A673 (cell line): ENCODE results near the gene SLC4A2. TPM values are rescaled to one million over a fixed set of nuclear protein-coding genes. Genes with fewer than 3 reads are reported as not detected.
A peak's percentile ranks its signal among the peaks of the same experiment; 100 is the strongest.

Experiments
- BruUV-seq: library from RNA; stranded (reverse); fragments of 400-500 nt; replicated peaks from 2 replicates; lab custom pipeline; 2021; lab: Mats Ljungman, UMichigan
- CTCF ChIA-PET: fragments of 300-600 bp; sonication (Branson Sonifier 250); formaldehyde crosslinking; loops from one replicate; lab custom pipeline; 2022; ENCODE audit warnings: antibody characterized with exemption; lab: Charles Lee
- POLR2A ChIA-PET: fragments of 300-600 bp; sonication (Branson Sonifier 250); formaldehyde crosslinking; loops from one replicate; lab custom pipeline; 2022; ENCODE audit warnings: antibody characterized with exemption; ENCODE audit not compliant: low non-redundant PET; lab: Charles Lee
- DNase-seq: peaks from one replicate; pipeline ENCODE4 v3.0.0-alpha.2; 2015; ENCODE audit warnings: low spot score
- H3K27ac ChIP-seq: fragments of 200-600 bp; sonication (generic); 2 replicates; pipeline ENCODE4 v1.5.1; 2016; ENCODE audit warnings: mixed run types, low read depth, mild to moderate bottlenecking, mixed read lengths, antibody characterized with exemption, low read length; ENCODE audit not compliant: poor library complexity, severe bottlenecking
- H3K27me3 ChIP-seq: fragments of 200-600 bp; sonication (generic); replicated peaks from 2 replicates; pipeline ENCODE4 v1.6.1; 2017; ENCODE audit warnings: mixed run types, low read depth, mild to moderate bottlenecking, mixed read lengths, antibody characterized with exemption, low read length; ENCODE audit not compliant: insufficient read depth, poor library complexity
- H3K36me3 ChIP-seq: fragments of 200-600 bp; sonication (generic); 2 replicates; pipeline ENCODE4 v1.6.1; 2016; ENCODE audit warnings: mixed run types, mild to moderate bottlenecking, mixed read lengths, antibody characterized with exemption, low read length; ENCODE audit not compliant: insufficient read depth, poor library complexity, severe bottlenecking
- H3K4me1 ChIP-seq: fragments of 200-600 bp; sonication (generic); 2 replicates; pipeline ENCODE4 v1.6.1; 2017; ENCODE audit warnings: mixed run types, mild to moderate bottlenecking, mixed read lengths, antibody characterized with exemption, low read length; ENCODE audit not compliant: insufficient read depth, poor library complexity, severe bottlenecking
- H3K4me3 ChIP-seq: fragments of 200-600 bp; sonication (generic); 2 replicates; pipeline ENCODE4 v1.5.1; 2016; ENCODE audit warnings: low read depth, mixed run types, mild to moderate bottlenecking, mixed read lengths, low read length; ENCODE audit not compliant: poor library complexity, severe bottlenecking
- H3K9me3 ChIP-seq: fragments of 200-600 bp; sonication (generic); 2 replicates; pipeline ENCODE4 v1.6.1; 2016; ENCODE audit warnings: mixed run types, low read depth, mild to moderate bottlenecking, mixed read lengths, antibody characterized with exemption, low read length; ENCODE audit not compliant: poor library complexity, severe bottlenecking
- CTCF ChIP-seq: fragments of 300-800, 200-600 bp; sonication (generic); conservative IDR thresholded peaks from 2 replicates; pipeline ENCODE4 v1.5.1; 2017; ENCODE audit warnings: low read depth, mild to moderate bottlenecking, antibody characterized with exemption, low read length, moderate library complexity, mixed read lengths
- EZH2 ChIP-seq: fragments of 200-600 bp; sonication (generic); IDR thresholded peaks from 2 replicates; pipeline ENCODE4 v1.6.1; 2017; ENCODE audit warnings: borderline replicate concordance, low read depth, mild to moderate bottlenecking, mixed read lengths, antibody characterized with exemption, low read length; ENCODE audit not compliant: poor library complexity, severe bottlenecking
- intact Hi-C: fragments of 100-400 bp; cut with micrococcal nuclease; formaldehyde crosslinking; loops from one replicate; pipeline ENCODE4 v1.10.0; 2022; ENCODE audit not compliant: unreplicated experiment
- total RNA-seq: library from RNA; stranded (reverse); gene quantifications from 2 replicates; pipeline ENCODE4 v1.2.3, GENCODE V29; 2021

The SLC4A2 gene
- total RNA-seq, 1 experiment from 2014 or later = 222 TPM

DNA sequence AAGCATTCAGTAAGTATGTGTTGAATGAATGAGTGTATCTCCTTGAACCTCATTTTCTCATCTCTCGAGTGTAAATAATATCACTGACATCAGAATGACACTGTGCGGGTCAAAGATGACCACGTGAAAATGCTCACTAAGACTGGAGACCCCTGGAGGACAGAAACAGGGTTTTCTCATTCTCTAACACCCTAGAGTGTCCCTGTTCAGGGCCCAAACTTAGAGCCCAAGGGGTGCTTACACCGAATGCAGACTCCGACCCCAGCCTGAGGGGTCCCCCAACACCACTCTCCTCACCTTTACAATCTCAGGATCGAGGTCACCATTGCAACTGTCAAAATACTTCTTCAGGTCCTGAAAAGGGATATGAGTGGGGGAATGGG is 3.1 kb upstream of the SLC4A2 start:
- no peak overlapping the region for H3K27ac ChIP-seq
- no peak overlapping the region for H3K4me3 ChIP-seq
- ChIA-PET POLR2A (no interaction called here), CTCF (no interaction called here)
- H3K9me3 ChIP-seq = no peaks in the 10 kb centered on the region
- H3K36me3 ChIP-seq = no peaks in the 10 kb centered on the region
- H3K4me1 ChIP-seq = peaks cover 24% of the 10 kb centered on the region
- intact Hi-C loops = loop anchor here (5.0 kb wide), 1 partner anchor 176 kb away; the partner anchor contains the start of gene CHPF2
- no peak for DNase-seq
- H3K27me3 ChIP-seq = no peaks in the 10 kb centered on the region
- no TSS peak for BruUV-seq
- TF ChIP-seq EZH2 = no peak
- TF ChIP-seq CTCF = no peak

DNA sequence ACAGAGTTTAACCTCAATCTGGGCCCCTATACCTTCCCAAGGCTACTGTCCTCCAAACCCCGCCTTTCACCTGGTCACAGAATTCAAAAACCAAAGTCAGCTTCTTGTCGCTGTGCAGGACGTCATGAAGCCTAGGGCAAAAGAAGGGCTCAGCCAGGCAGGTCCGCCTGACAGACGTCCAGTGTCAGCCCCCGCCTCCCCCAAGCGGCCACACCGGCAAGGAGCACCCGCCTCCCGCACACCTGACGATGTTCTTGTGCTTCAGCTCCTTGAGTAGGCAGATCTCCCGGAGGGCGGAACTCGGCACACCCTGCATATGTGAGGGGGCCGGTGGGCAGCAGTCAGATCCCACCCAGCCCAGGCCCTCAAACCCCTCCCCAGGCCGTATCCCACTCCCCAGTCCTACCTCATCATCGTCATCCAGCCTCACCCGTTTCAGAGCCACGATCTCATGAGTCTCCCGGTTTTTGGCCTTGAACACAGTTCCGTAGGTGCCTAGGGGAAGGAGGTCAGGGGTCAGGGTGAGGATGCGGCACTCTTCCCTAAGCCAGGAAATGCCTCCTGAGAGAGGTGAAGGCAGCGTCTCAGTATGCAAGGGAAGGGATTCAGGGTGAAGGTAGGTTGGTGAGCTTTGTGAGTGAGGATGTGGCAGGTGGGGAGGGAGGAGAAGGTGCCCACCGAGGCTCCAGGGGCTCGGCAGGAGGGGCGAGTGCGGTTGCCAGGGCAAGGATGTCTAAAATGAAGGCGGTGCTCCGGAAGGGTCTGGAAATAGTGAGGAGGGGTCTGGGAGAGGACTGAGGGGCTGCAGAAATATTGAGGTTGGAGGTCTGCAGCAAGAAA is 2.5 kb upstream of the SLC4A2 start:
- Histone ChIP-seq H3K27me3 (no peaks in the 10 kb centered on the region), H3K36me3 (no peaks in the 10 kb centered on the region), H3K4me3 (peak overlapping the region; percentile 99), H3K4me1 (peaks cover 30% of the 10 kb centered on the region), H3K27ac (peak overlapping the region; percentile 45), H3K9me3 (no peaks in the 10 kb centered on the region)
- DNase-seq = no peak
- TF ChIP-seq EZH2 = no peak
- TF ChIP-seq CTCF = no peak
- intact Hi-C loops = loop anchor here (5.0 kb wide), 1 partner anchor 175 kb away; the partner anchor contains the start of gene CHPF2
- POLR2A ChIA-PET = no interaction called here
- no TSS peak for BruUV-seq
- CTCF ChIA-PET = no interaction called here

- CTCF ChIA-PET = no interaction called here
- Histone ChIP-seq H3K4me1 (peaks cover 34% of the 10 kb centered on the region), H3K36me3 (no peaks in the 10 kb centered on the region), H3K9me3 (no peaks in the 10 kb centered on the region), H3K27me3 (no peaks in the 10 kb centered on the region), H3K27ac (peak within 1 kb of the TSS; percentile 78), H3K4me3 (peak within 1 kb of the TSS; percentile 99)
- BruUV-seq = no TSS peak
- POLR2A ChIA-PET = no interaction called here
- intact Hi-C loops = loop anchor here (5.0 kb wide), 1 partner anchor 175 kb away; the partner anchor contains the start of gene CHPF2
- no peak for TF ChIP-seq CTCF
- DNase-seq = no peak
These were observed 1.8 kb upstream of the SLC4A2 start, which contains the start of gene CDK5 for GRCh38 chr7:151057506-151057988. CDK5 (minus strand) TSS chr7:151057897; CDS start chr7:151057848, 49 bp downstream.
